DOHH2 (cell line): ENCODE results near the gene SLC19A1.

Experiments
- CTCF ChIP-seq: fragments of 200-600 bp; sonication (generic); IDR thresholded peaks from one replicate; pipeline ENCODE4 v1.5.1; 2014; ENCODE audit warnings: antibody characterized with exemption, mild to moderate bottlenecking, low read depth, low read length; ENCODE audit not compliant: poor library complexity, severe bottlenecking
- EZH2phosphoT487 ChIP-seq: fragments of 200-600 bp; sonication (generic); IDR thresholded peaks from 2 replicates; pipeline ENCODE4 v1.6.1; 2017; ENCODE audit warnings: borderline replicate concordance, mild to moderate bottlenecking, antibody characterized with exemption, low read length, moderate library complexity, mixed read lengths

- TF ChIP-seq CTCF (no peak), EZH2phosphoT487 (no peak)
These were observed 48.7 kb downstream of the SLC19A1 start for GRCh38 chr21:45493401-45494001.
